DMS114 treated with DMSO at 0.1 percent for 48 hours (cell line): Measurements from ENCODE around the gene HDAC4.

ENCODE experiments used
- DNase-seq: peaks from one replicate; lab custom pipeline; 2025; ENCODE audit not compliant: unreplicated experiment; lab: John Stamatoyannopoulos, UW

The HDAC4 gene

DNA sequence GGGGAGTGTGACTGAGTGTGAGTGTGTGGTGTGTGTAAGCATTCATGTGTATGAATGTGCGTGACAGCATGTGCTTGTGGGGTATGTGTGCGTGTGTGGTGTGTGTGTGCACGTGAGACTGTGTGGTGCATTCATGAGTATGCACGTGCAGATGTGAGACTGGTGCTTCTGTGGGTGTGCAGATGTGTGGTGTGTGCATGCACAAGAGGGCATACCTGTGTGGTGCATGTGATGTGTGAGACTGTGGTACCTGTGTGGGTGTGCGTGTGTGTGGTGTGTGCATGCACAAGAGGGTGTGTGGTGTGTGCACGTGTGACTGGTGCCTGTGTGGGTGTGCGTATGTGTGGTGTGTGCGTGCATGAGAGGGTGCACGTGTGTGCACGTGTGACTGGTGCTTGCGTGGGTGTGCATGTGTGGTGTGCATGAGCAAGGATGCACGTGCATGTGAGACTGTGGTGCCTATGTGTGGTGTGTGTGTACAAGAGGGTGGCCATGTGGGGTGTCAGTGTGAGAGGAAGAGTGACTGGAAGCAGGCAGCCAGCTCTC is 339.6 kb downstream of the HDAC4 start:
- no peak for DNase-seq

DNA sequence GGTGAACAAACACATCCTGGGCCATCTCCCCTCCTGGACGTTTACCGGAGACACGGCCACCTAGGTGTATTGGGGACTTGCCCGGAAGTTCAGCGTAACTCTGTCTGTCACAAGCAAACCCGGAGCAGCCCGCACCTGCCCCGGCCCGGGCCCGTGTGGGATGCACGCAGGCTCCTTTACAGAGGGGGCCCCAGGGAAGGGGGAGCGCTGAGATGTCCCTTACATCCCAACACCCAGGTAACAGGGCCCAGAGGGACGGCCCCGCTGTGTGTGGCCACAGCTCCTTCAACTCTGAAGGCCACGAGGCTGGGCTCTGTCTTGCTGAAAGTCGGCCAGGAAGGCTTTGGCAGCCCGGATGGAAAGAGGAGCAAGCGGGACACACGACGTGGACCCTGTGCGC is 340.1 kb downstream of the HDAC4 start:
- no peak for DNase-seq

DNA sequence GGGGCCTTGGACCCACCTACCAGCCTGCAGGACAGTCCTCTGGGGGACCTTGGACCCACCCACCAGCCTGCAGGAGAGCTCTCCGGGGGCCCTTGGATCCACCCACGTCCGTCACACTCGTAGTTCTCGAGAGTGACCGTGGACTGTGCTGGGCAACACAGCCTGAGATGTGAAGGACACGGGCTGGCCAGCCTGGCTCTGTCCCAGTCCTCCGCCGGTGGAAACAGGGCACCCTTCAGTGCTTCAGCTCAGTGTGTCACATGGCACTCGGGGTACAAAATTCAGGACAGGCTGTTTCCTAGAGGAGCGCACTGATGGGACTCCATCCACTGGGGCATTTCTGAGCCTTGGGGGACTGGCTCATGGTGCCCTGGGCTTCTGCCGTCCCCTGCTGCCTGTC is 341.0 kb downstream of the HDAC4 start:
- DNase-seq = no peak

DNA sequence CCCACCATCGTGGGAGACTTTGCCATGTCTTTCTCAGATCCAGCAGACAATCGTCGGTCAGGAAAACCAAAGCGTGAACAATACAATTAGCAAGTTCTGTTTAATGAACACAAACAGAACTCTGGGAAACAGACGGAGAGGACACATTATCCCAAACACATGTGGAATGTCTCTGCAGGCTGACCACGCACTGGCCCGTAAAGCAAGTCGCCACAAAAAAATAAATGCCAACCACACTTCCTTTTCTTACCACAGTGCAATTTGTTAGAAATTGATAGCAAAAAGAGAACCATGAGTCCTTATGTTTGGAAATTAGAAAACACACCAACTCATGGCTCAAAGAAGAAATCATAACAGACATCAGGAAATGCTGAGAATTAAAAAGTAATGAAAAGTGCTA is 342.1 kb downstream of the HDAC4 start:
- DNase-seq = no peak

DNA sequence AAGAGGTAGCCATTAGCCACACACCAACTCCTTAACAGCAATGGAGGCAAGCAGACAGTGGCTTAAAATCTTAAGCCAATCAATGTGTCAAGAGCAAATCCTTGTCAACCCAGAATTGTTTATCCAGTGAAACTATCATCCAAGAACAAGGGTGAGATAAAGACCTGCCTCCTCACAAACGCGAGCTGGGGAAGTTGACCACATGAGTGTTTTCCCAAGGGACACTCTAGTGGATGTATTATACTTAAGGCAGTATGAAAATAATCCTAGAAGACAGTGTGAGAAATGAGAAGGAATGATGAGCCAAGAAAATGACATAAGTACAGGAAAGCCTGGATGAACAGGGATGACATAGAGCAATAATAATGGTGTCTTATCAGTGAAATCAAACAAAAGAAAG is 343.3 kb downstream of the HDAC4 start:
- DNase-seq = no peak

DNA sequence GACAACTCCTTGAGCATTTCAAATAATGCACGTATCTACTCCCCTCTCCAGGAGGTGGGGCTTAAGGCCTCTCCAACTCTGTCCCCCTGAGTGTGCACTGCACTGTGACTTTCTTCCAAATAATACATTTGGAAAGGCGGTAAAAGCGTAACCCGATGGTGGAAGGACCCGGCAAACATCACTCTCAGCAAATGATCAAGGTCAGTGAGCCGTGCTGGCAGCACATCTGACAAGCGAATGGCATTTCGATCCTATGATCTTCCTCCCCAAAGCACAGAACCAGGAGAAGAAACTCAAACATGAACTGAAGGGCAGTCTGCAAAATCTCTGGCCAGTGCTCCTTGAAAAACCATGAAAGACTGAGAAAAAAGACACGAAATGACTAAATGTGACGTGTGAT is 344.2 kb downstream of the HDAC4 start:
- DNase-seq = no peak

DNA sequence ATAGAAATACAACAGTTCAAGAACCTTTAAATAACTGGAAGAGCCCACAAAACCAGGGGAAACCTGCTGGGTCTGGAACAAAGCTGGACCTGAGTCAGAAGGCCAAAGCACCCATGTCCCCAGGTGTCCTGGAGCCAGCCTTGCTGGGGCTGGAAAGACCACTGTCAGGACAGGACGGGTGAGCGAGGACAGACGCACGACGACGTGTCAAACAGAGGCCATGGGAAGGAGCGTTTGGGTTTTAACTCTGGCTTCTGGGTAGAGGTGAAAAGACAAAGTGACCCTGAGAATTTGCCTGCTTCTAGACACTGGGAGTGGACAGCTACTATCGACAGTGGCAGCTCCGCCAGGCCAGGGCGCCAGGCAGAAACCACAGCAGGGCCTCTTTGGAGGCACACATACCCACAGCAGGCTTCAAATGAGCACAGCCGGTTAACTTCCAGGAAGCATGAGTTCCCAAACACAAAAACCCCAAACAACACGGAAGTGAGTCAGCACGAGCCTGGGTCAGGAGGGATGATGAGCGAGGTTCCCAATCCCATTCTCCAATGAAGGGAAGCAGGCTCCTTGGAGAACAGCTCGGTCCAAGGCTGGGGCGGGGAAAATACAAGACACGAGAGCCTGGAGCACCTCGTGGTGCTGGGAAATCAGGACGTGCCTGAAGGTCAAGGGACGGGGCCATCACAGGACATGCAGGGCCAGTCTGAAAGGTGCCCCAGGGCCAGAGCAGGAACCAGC is 344.9 kb downstream of the HDAC4 start:
- no peak for DNase-seq

DNA sequence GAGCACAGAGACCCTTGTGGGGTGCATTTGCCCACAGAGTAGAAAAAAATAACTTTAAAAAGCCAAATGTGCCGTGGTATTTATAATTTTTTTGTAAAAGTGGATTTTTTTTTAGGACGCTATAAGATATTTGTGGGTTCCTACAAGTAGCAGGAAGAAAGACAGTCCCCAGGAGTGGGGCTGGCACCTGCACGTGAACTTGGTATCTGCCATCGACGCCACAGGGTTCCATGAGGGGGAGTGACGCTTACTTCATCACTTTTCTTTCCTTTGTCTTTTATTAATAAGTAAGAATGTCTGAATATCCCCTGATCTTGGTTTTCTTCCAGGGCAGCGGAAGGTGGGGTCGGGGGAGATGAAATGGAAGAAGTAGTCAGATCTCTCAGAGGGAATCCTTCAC is 345.9 kb downstream of the HDAC4 start:
- no peak for DNase-seq

DNA sequence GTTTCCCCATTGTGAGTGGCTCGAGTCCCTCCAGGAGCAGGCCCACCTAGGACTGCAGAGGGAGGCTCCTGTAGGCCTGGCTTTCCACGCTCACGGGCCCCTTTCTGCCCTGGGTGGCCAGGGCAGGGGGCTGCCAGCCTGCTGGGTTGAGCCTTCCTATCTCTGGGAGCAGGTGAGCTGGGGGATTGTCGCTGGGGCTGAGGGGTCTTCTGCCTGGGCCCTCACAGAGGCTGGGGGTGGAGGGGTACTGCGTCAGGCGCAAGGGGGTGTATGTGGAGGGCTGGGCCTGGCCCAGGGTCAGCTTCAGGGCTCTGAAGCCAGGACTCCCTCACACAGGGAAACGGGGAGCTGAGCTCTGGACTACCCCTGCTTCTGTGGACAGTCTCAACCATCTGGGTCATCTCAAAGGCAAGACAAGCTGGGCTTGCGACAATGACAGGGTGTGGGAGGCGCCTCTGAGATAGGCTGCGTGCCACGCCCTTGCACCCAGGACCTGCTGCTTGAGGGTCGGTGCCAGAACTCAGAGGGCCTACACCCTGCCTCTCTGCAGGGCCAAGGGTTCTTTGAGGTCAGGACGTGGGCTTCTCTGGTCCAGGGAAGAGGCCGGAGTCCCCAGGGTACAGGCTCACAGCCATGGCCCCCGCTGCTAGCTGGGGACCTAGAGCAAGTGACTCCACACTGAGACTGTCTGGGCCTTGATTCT is 346.9 kb downstream of the HDAC4 start:
- no peak for DNase-seq

DNA sequence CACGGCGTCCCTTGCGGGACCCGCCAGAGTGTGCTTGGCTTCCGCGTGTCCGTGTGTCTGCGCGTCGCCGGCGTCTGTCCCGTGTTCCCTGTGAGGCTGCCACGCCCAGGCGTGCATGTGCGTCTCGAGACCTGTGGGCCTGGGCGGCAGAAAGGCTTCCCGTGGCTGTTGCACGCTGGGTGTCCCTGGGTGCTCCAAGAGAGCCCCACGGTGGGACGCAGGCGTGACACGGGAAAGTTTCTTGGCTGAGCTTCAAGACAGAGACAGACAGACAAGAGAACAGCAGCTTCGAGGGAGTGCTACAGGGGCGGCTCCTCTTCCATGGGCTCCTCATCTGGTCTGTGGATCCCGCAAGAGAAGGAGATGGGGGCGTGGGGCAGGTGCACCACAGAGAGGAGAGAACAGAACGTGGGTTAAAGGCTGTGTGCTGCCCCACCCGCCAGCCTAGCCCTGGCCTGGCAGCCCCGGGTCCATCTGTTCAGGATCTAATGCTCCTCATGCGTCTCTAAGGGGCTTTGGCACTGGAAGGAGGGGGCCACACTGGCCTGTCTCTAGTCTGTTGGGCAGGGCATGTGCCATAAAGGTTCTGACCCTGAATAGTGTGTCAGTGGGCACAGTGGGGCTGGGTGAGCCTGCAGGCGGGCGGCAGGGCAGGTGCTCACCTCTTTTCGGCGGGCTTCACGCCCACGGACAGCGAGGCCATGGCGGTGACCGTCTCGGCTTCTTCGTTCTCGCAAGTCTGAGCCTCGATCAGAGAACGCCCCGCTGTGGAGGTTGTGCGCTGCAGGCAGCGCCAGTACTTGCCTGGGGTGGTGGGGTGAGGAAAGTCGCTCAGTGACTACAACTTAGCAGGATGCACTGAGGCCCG is 347.8 kb downstream of the HDAC4 start:
- DNase-seq = no peak

DNA sequence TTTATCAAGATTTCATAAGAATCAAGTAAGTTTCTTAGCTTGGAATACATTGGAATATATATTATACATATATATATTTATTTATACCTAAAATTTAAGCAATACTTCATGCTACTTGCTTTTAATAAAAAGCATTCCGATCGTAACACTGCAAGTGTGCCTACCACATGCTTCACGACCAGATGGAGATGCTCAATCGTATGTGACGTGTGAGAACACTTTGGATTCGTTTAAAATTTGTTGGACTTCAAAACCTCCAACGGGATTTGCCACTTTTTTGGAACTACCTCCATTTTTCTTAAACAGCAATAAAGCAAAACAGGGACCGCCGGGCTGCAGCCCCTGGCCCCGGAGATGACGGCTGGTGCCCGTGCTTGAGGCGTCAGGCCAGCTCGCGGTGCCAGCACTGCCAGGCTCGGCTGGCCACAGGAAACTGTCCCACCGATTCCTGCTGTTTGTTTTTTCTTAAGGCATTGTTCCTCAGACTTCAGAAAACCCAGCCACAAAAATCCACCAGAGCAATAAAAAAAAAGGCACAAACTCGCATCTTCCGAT is 348.9 kb downstream of the HDAC4 start:
- DNase-seq = no peak

DNA sequence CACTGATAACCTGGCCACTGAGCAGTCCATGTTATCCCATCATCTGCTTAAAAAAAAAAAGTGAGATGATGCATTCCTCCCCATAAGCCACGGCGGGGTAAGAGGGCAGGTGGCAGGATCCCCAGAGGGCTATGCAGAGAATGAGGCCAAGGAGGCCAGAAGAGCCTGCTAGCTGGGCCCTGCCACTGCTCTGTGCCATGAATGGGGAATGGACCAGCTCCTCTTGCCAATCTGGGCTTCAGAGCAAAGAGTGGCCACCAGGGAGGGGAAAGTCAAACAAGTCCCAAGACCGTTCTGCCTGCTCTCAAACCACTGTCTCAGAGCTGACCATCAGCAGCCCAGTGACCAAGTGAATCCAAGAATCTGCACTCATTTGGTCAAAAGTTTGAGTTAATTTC is 350.6 kb downstream of the HDAC4 start:
- no peak for DNase-seq

DNA sequence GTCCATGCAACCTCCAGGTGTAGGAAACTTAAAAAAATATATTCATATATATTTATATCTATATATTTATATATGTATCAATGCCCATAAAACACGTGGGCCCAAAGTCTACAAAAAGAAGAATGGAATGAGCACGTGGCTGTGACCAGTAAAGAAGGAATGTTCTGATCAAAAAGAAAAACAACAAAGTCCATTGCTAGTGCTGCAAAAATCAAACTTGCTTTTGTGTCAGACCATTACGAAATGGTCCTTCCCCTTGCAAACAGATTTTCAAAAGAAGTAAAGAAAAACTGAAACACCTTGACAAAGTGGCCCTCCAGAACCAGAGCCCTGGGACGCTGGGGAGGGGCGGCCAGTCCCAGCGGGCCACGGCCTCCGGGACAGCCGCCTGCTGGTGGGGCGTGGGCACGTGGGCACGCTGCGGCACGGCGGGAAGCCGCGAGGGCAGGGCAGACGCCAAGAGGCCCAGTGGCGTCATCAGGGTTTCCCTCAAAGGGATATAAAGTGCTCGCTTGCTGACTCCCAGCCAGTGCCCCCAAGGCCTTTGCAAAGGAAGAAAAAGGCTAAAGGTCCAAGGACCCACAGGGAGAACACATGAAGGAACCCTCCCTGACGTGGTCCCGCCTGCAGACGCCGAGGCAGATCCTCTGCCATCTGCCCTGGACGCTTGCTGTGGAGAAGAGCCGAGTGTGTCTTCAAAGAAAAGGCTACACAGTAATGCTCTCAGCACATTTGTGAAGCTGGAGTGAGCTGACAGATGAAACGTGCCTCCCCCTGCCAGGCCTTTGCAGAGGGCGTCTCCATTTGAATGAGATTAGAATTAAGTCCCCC is 351.2 kb downstream of the HDAC4 start:
- no peak for DNase-seq

DNA sequence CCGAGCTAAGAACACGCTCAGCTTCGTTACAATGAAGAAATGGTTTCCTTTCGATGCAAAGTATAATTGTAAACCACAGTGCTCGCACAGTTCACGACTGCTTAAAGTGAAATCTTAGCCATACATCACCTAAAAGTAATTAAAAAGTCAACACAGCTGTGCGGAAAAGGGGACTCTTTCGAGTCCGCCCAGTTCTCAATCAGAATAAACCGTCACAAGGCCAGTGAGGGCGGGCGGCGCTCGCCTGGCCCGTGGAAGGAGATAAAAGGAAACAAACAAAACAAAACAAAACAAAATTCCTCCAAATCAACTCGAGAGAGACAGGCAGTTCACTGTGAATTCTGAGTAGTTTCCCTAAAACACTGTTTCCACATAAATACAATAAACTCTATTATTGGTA is 352.1 kb downstream of the HDAC4 start:
- DNase-seq = no peak

DNA sequence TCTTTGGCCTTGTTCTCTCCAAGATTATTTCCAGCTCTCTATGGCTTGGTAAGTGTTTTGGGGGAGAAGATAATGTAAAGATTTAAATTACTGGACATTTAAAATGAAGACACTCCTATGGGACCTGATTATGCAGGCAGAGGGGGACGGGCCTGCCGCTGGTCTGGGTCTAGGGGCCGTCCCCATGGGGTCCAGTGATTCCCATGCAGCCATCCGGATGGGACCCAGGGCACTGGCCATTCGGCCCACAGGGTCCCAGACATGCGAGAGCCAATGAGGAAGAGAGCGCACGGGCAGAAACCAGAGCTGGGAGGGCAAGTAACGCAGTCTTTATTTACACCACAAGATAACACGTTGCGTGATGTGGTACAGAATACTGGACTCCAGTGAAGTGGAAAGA is 353.0 kb downstream of the HDAC4 start:
- no peak for DNase-seq

DNA sequence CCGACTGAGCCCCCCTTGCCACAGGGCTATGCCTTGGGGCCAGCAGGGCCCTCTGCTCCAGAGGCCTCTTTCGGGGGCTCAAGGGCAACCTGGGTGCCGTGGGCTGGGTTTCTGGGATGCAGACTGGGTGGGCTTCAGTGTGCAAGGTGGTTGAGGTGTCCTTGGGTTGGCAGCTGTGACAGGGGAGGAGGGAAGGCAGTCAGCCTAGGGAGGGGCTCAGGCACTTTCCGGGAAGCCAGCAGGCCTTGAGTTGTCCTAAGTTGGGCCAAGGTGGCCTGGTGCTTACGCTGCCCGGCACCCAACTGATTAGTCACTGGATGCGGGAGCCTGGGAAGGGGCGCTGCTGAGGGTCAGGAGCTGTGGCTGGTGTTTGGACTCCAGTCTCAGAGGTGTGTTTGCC is 353.4 kb downstream of the HDAC4 start:
- DNase-seq = no peak

DNA sequence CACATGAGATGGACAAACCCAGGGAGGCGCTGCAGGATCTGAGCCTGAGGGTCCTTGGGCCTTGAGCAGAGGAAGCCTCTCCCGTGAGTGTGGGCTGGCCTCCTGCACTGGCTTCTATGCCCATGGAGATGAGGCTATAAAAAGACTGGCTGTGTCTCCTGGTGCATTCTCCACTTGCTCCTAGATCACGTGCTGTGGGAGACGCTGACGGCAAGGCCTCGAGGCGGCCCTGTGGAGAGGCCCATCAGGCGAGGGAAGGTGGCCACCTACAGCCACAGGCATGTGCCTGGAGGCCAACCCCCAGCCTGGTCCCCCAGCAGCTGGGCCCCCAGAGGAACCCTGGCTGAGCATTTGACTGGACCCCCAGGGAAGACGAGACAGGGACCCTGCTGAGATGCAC is 354.0 kb downstream of the HDAC4 start:
- no peak for DNase-seq

DNA sequence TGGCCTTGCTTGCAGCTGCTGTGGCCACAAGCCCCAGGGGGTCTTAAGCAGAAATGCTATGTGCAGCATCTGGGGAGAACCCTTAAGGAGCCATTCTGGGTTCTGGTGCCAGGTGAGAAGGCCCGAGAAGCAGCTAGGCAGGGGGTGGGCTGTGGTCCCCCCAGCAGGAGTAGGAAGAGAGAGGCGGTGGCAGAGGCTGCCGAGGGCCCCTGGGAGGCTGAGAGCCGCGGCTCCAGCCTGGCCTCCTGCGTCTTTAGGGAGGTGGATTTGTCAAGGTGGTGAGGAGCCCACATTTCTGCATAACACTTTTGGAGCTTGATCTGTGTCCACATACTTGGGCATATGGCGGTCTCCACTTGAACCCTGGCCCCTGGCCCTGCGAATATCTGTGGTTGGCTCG is 356.5 kb downstream of the HDAC4 start:
- DNase-seq = no peak

DNA sequence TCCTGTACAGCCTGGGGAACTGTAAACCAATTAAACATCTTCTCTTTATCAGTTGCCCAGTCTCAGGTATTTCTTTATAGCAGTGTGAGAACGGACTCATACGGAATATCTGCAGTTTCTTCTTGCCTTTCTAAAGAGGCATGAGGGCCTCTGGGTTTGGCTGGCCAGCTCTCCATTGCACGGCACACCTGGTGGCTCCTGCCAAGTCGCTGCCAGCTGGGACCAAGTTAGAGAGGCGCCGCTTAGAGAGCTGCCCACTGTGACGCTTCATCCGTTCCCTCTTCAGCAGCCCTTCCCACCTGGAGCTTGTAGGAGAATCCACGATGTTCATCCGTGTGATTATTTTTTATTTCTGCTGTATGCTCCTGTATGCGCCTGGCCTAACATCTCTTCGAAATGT is 357.5 kb downstream of the HDAC4 start:
- DNase-seq = no peak

DNA sequence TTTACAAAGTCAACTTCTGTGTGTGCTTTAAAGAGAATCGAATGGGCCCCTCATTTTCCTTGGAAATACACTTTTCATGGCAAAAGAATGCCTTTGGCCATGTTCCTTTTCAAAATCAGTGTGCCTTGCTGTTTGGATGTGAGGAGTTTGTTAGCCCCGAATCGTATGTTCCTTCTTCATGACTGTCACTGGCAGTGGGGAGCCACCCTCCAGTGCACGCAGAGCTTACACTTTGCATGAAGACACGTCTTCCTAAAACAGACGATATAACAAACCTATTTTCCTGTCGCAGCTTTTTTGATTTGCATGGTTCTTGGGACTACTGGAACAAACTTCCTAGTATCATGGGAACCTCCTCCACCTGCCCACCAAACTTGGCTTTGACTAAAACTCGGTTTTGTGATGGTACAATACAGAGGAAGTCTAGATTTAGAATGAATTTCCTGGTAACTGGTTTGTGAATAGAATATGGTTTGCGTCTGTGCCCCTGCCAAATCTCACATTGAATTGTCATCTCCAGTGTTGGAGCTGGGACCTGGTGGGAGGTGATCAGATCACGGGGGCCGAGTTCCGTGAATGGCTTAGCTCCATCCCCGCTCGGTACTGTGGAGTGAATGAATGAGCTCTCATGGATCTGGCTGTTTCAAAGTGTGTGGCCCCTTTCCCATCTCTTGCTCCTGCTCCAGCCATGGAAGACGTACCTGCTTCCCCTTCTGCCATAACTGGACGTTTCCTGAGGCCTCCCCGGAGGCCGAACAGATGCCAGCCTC is 358.1 kb downstream of the HDAC4 start:
- no peak for DNase-seq
